SKM-1 treated with dmso at 0.1 percent for 144 hours (cell line): Measurements from ENCODE around the gene PRSS50.
A peak's percentile ranks its signal among the peaks of the same experiment; 100 is the strongest.
"Not testable (repeated sequence)": the region's sequence is repeated elsewhere in the genome, so short reads cannot be mapped to it uniquely, and the experiment has no call there.

Experiments
- DNase-seq: peaks from one replicate; lab custom pipeline; 2025; ENCODE audit not compliant: unreplicated experiment; lab: John Stamatoyannopoulos, UW

The PRSS50 gene

GRCh38 chr3:46709157-46709654 lies 8.5 kb downstream of the PRSS50 start:
- no peak for DNase-seq

GRCh38 chr3:46708401-46709156 lies 9.1 kb downstream of the PRSS50 start:
- no peak for DNase-seq

- DNase-seq = no peak
Observed at GRCh38 chr3:46707601-46708011, 10.1 kb downstream of the PRSS50 start.

GRCh38 chr3:46706771-46707582 lies 10.7 kb downstream of the PRSS50 start:
- DNase-seq = no peak

- no peak for DNase-seq
Observed at GRCh38 chr3:46705751-46706552, 11.7 kb downstream of the PRSS50 start.

GRCh38 chr3:46705022-46705530 lies 12.6 kb downstream of the PRSS50 start:
- peak; percentile 66 for DNase-seq

- not testable (repeated sequence) for DNase-seq
Observed at GRCh38 chr3:46704346-46704745, 13.3 kb downstream of the PRSS50 start.

GRCh38 chr3:46703013-46703520 lies 14.6 kb downstream of the PRSS50 start:
- DNase-seq = no peak

- no peak for DNase-seq
Observed at GRCh38 chr3:46702246-46703012, 15.2 kb downstream of the PRSS50 start.

- no peak for DNase-seq
Observed at GRCh38 chr3:46701181-46701939, 16.3 kb downstream of the PRSS50 start, which contains the start of gene TMIE. TMIE (plus strand) TSS chr3:46701392; CDS start chr3:46701488, 96 bp downstream.

- no peak for DNase-seq
Observed at GRCh38 chr3:46700772-46701171, 16.9 kb downstream of the PRSS50 start.

- DNase-seq = peak; percentile 45
Observed at GRCh38 chr3:46699676-46700523, 17.8 kb downstream of the PRSS50 start.

GRCh38 chr3:46695962-46696894 lies 21.4 kb downstream of the PRSS50 start:
- no peak for DNase-seq

- DNase-seq = peak; percentile 79
Observed at GRCh38 chr3:46695177-46695961, 22.3 kb downstream of the PRSS50 start.

GRCh38 chr3:46694520-46694919 lies 23.1 kb downstream of the PRSS50 start:
- no peak for DNase-seq

- no peak for DNase-seq
Observed at GRCh38 chr3:46693892-46694226, 23.8 kb downstream of the PRSS50 start.
